HG03066 (cell line): Measurements from ENCODE around the gene MAPK4.

Experiments
- ATAC-seq: cut with Tn5 transposase; IDR thresholded peaks from one replicate; pipeline ENCODE4 v1.9.1; 2021; ENCODE audit warnings: low read depth; ENCODE audit not compliant: unreplicated experiment

Gene MAPK4

GRCh38 chr18:50715919-50716318 is 156.0 kb downstream of the MAPK4 start:
- no peak for ATAC-seq

GRCh38 chr18:50716902-50717301 is 157.0 kb downstream of the MAPK4 start:
- no peak for ATAC-seq

- no peak for ATAC-seq
These were observed 157.7 kb downstream of the MAPK4 start for GRCh38 chr18:50717563-50717962.

- no peak for ATAC-seq
These were observed 159.8 kb downstream of the MAPK4 start for GRCh38 chr18:50719471-50720324.

GRCh38 chr18:50720325-50720674 is 160.4 kb downstream of the MAPK4 start:
- no peak for ATAC-seq

GRCh38 chr18:50721006-50721405 is 161.1 kb downstream of the MAPK4 start:
- ATAC-seq: no peak

GRCh38 chr18:50721451-50722120 is 161.7 kb downstream of the MAPK4 start:
- ATAC-seq: no peak

GRCh38 chr18:50722311-50722710 is 162.4 kb downstream of the MAPK4 start:
- no peak for ATAC-seq

- ATAC-seq: no peak
These were observed 164.9 kb downstream of the MAPK4 start for GRCh38 chr18:50724751-50725151.

- peak; percentile 75 for ATAC-seq
These were observed 167.2 kb downstream of the MAPK4 start for GRCh38 chr18:50726960-50727589.

GRCh38 chr18:50727721-50728471 is 168.0 kb downstream of the MAPK4 start:
- no peak for ATAC-seq

GRCh38 chr18:50729376-50729775 is 169.5 kb downstream of the MAPK4 start:
- no peak for ATAC-seq

GRCh38 chr18:50729986-50730385 is 170.1 kb downstream of the MAPK4 start:
- no peak for ATAC-seq

GRCh38 chr18:50734342-50734741 is 174.5 kb downstream of the MAPK4 start:
- ATAC-seq: no peak

- no peak for ATAC-seq
These were observed 175.0 kb downstream of the MAPK4 start for GRCh38 chr18:50734886-50735285.

- no peak for ATAC-seq
These were observed 177.2 kb downstream of the MAPK4 start for GRCh38 chr18:50737127-50737526.

GRCh38 chr18:50738098-50738757 is 178.3 kb downstream of the MAPK4 start:
- ATAC-seq: no peak

GRCh38 chr18:50742952-50743351 is 183.1 kb downstream of the MAPK4 start:
- ATAC-seq: no peak

GRCh38 chr18:50744253-50744652 is 184.4 kb downstream of the MAPK4 start:
- no peak for ATAC-seq

- ATAC-seq: no peak
These were observed 186.1 kb downstream of the MAPK4 start for GRCh38 chr18:50745945-50746344.
